ENCODE measurements around the gene GAN.
"Not testable (repeated sequence)": the region's sequence is repeated elsewhere in the genome, so short reads cannot be mapped to it uniquely, and the experiment has no call there.

GAN gene

GRCh38 chr16:81399909-81400308 lies 85.1 kb downstream of the GAN start:
- no peak for DNase-seq (ENCODE audit: low spot score)

GRCh38 chr16:81401035-81401950 lies 86.5 kb downstream of the GAN start:
- no peak for DNase-seq (ENCODE audit: low spot score)

GRCh38 chr16:81403208-81403600 lies 88.4 kb downstream of the GAN start:
- no peak for DNase-seq (ENCODE audit: low spot score)

GRCh38 chr16:81403601-81404391 lies 89.0 kb downstream of the GAN start:
- DNase-seq (ENCODE audit: low spot score), result peak; percentile 77

GRCh38 chr16:81405002-81405401 lies 90.2 kb downstream of the GAN start:
- not testable (repeated sequence) for DNase-seq (ENCODE audit: low spot score)

GRCh38 chr16:81405702-81406113 lies 90.9 kb downstream of the GAN start:
- peak; percentile 50 for DNase-seq (ENCODE audit: low spot score)

- no peak for DNase-seq (ENCODE audit: low spot score)
These were observed 93.7 kb downstream of the GAN start for GRCh38 chr16:81408409-81408950.

GRCh38 chr16:81409016-81409556 lies 94.3 kb downstream of the GAN start:
- DNase-seq (ENCODE audit: low spot score), result no peak

- DNase-seq (ENCODE audit: low spot score), result no peak
These were observed 96.0 kb downstream of the GAN start for GRCh38 chr16:81410643-81411293.

GRCh38 chr16:81413245-81413990 lies 98.7 kb downstream of the GAN start:
- DNase-seq (ENCODE audit: low spot score), result no peak

GRCh38 chr16:81415751-81416150 lies 101.0 kb downstream of the GAN start:
- DNase-seq (ENCODE audit: low spot score), result peak; percentile 29

GRCh38 chr16:81416749-81417148 lies 102.0 kb downstream of the GAN start:
- no peak for DNase-seq (ENCODE audit: low spot score)

GRCh38 chr16:81417210-81417609 lies 102.4 kb downstream of the GAN start:
- no peak for DNase-seq (ENCODE audit: low spot score)

GRCh38 chr16:81419806-81420205 lies 105.0 kb downstream of the GAN start:
- no peak for DNase-seq (ENCODE audit: low spot score)

- no peak for DNase-seq (ENCODE audit: low spot score)
These were observed 106.4 kb downstream of the GAN start for GRCh38 chr16:81421126-81421525.

GRCh38 chr16:81421536-81421935 lies 106.8 kb downstream of the GAN start:
- no peak for DNase-seq (ENCODE audit: low spot score)

GRCh38 chr16:81422153-81422552 lies 107.4 kb downstream of the GAN start:
- DNase-seq (ENCODE audit: low spot score), result not testable (repeated sequence)

- no peak for DNase-seq (ENCODE audit: low spot score)
These were observed 110.0 kb downstream of the GAN start for GRCh38 chr16:81424771-81425170.

- no peak for DNase-seq (ENCODE audit: low spot score)
These were observed 112.5 kb downstream of the GAN start for GRCh38 chr16:81427219-81427618.

GRCh38 chr16:81429045-81429521 lies 114.3 kb downstream of the GAN start:
- DNase-seq (ENCODE audit: low spot score), result no peak
